ENCODE measurements around the gene FARS2. TPM values are rescaled to one million over a fixed set of nuclear protein-coding genes. Genes with fewer than 3 reads are reported as not detected.

Gene FARS2
- total RNA-seq, 3 donors from 2014 or later = 12.0 to 29.6 (median 24.3) TPM

DNA sequence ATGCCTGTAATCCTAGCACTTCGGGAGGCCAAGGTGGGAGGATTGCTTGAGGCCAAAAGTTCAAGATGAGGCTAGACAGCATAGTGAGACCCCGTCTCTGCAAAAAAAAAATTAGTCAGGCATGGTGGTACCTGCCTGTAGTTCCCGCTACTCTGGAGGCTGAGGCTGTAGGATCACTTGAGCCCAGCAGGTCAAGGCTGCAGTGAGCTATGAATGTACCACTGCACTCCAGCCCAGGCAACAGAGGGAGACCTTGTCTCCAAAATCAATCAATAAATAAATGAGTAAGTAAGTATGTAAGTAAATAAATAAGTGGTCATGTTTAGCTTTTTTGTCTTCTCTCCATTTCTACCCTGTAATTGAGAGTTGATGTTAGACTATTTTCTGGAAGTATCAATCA, 336.8 kb downstream of the FARS2 start:
- Histone ChIP-seq H3K27me3 (no peaks in the 10 kb centered on the region), H3K9me3 (no peaks in the 10 kb centered on the region), H3K27ac (no peak overlapping the region), H3K4me3 (no peak overlapping the region), H3K4me1 (no peaks in the 10 kb centered on the region), H3K36me3 (no peaks in the 10 kb centered on the region)
- intact Hi-C loops (cut with DNase I; ENCODE audit: low total_unique reads) = no loop called here
- no peak for DNase-seq (ENCODE audit: low spot score in 2 of 2)
- TF ChIP-seq POLR2AphosphoS5 (IDR thresholded peaks at IDR 0.05) (no peak), POLR2A (IDR thresholded peaks at IDR 0.05) (no peak)
- TF ChIP-seq, protein P1, sequence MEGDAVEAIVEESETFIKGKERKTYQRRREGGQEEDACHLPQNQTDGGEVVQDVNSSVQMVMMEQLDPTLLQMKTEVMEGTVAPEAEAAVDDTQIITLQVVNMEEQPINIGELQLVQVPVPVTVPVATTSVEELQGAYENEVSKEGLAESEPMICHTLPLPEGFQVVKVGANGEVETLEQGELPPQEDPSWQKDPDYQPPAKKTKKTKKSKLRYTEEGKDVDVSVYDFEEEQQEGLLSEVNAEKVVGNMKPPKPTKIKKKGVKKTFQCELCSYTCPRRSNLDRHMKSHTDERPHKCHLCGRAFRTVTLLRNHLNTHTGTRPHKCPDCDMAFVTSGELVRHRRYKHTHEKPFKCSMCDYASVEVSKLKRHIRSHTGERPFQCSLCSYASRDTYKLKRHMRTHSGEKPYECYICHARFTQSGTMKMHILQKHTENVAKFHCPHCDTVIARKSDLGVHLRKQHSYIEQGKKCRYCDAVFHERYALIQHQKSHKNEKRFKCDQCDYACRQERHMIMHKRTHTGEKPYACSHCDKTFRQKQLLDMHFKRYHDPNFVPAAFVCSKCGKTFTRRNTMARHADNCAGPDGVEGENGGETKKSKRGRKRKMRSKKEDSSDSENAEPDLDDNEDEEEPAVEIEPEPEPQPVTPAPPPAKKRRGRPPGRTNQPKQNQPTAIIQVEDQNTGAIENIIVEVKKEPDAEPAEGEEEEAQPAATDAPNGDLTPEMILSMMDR (IDR thresholded peaks at IDR 0.05) = no peak

GRCh38 chr6:5599127-5599526, 337.8 kb downstream of the FARS2 start:
- no peak overlapping the region for H3K4me3 ChIP-seq
- TF ChIP-seq POLR2A (IDR thresholded peaks at IDR 0.05) (no peak), POLR2AphosphoS5 (IDR thresholded peaks at IDR 0.05) (no peak)
- TF ChIP-seq, protein P1 (IDR thresholded peaks at IDR 0.05) = no peak
- H3K36me3 ChIP-seq = no peaks in the 10 kb centered on the region
- H3K4me1 ChIP-seq = no peaks in the 10 kb centered on the region
- no peaks in the 10 kb centered on the region for H3K9me3 ChIP-seq
- H3K27ac ChIP-seq = no peak overlapping the region
- no peak for DNase-seq (ENCODE audit: low spot score in 2 of 2)
- H3K27me3 ChIP-seq = no peaks in the 10 kb centered on the region
- intact Hi-C loops (cut with DNase I; ENCODE audit: low total_unique reads) = no loop called here

GRCh38 chr6:5605937-5606336, 344.6 kb downstream of the FARS2 start:
- no peak for DNase-seq (ENCODE audit: low spot score in 2 of 2)
- Histone ChIP-seq H3K27me3 (no peaks in the 10 kb centered on the region), H3K4me1 (no peaks in the 10 kb centered on the region), H3K27ac (no peak overlapping the region), H3K9me3 (no peaks in the 10 kb centered on the region), H3K36me3 (no peaks in the 10 kb centered on the region), H3K4me3 (no peak overlapping the region)
- TF ChIP-seq POLR2A (IDR thresholded peaks at IDR 0.05) (no peak), POLR2AphosphoS5 (IDR thresholded peaks at IDR 0.05) (no peak)
- TF ChIP-seq, protein P1 (IDR thresholded peaks at IDR 0.05) = no peak
- intact Hi-C loops (cut with DNase I; ENCODE audit: low total_unique reads) = no loop called here

DNA sequence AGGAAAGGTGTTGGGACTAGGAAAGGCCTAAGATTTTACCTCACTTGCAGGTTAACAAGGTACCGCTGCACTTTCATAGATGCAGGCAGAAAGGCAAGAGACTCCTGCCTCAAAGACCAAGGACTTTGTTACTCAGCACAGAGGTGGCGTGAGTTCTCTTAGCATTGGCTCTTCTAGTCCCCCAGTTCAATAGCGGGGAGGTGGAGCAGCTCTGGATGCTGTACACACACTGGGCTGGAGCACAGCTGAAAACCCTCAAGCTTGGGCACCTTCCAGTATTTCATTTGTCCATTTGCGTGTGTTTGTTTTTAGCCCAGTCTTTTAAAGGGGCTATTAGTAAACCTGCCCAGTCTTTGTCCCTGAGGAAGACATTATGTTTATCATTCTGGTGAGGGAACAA, 345.2 kb downstream of the FARS2 start:
- H3K4me3 ChIP-seq = no peak overlapping the region
- H3K4me1 ChIP-seq = no peaks in the 10 kb centered on the region
- intact Hi-C loops (cut with DNase I; ENCODE audit: low total_unique reads) = no loop called here
- no peak for DNase-seq (ENCODE audit: low spot score in 2 of 2)
- TF ChIP-seq POLR2A (IDR thresholded peaks at IDR 0.05) (no peak), POLR2AphosphoS5 (IDR thresholded peaks at IDR 0.05) (no peak)
- TF ChIP-seq, protein P1 (IDR thresholded peaks at IDR 0.05) = no peak
- H3K27ac ChIP-seq = no peak overlapping the region
- no peaks in the 10 kb centered on the region for H3K9me3 ChIP-seq
- no peaks in the 10 kb centered on the region for H3K27me3 ChIP-seq
- H3K36me3 ChIP-seq = no peaks in the 10 kb centered on the region

DNA sequence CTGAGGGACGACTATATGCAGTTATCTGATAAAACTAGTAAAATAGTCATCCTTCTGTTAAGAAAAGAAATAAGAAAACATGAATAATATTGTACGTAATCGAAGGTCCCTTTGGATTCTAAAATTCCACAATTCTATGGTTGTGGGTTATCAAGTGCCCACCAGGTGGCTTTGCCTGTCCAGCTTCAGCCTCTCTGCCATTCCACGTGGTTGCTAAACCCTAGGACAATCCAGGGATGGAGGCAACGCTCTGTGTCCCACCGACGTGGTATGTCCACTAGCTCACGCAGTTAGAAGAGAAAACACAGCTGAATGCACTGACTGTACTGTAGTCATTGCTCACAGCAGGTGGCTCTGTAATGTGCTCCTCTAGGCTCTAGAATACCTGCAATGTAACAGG, 349.3 kb downstream of the FARS2 start:
- Histone ChIP-seq H3K4me3 (no peak overlapping the region), H3K36me3 (no peaks in the 10 kb centered on the region), H3K27me3 (no peaks in the 10 kb centered on the region), H3K4me1 (no peaks in the 10 kb centered on the region), H3K9me3 (no peaks in the 10 kb centered on the region), H3K27ac (no peak overlapping the region)
- DNase-seq (ENCODE audit: low spot score in 2 of 2) = no peak
- TF ChIP-seq POLR2AphosphoS5 (IDR thresholded peaks at IDR 0.05) (no peak), POLR2A (IDR thresholded peaks at IDR 0.05) (no peak)
- TF ChIP-seq, protein P1 (IDR thresholded peaks at IDR 0.05) = no peak
- intact Hi-C loops (cut with DNase I; ENCODE audit: low total_unique reads) = no loop called here
